Stimulated activated CD8-positive, alpha-beta memory T cell treated with anti-CD3 and anti-CD28 coated beads, Interleukin-12 subunit alpha, Interleukin-12 subunit beta, amount 100 ng/mL, for 24 hours (primary cell): ENCODE data around the gene DMXL1.
"Not testable (repeated sequence)": the region's sequence is repeated elsewhere in the genome, so short reads cannot be mapped to it uniquely, and the experiment has no call there.

Source experiments
- DNase-seq: peaks from one replicate; pipeline ENCODE4 v3.0.0-alpha.2; 2020; ENCODE audit errors: extremely low read depth

The DMXL1 gene

DNA sequence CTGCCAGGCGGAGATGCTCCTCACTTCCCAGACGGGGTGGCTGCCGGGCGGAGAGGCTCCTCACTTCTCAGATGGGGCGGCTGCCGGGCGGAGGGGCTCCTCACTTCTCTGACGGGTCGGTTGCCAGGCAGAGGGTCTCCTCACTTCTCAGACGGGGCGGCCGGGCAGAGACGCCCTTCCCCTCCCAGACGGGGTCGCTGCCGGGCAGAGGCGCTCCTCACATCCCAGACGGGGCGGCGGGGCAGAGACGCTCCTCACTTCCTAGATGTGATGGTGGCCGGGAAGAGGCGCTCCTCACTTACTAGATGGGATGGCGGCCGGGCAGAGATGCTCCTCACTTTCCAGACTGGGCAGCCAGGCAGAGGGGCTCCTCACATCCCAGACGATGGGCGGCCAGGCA is 51.6 kb downstream of the DMXL1 start:
- not testable (repeated sequence) for DNase-seq

GRCh38 chr5:119123280-119123679 is 52.4 kb downstream of the DMXL1 start:
- DNase-seq: no peak

- DNase-seq: no peak
Observed at GRCh38 chr5:119129770-119130169, 58.9 kb downstream of the DMXL1 start.

DNA sequence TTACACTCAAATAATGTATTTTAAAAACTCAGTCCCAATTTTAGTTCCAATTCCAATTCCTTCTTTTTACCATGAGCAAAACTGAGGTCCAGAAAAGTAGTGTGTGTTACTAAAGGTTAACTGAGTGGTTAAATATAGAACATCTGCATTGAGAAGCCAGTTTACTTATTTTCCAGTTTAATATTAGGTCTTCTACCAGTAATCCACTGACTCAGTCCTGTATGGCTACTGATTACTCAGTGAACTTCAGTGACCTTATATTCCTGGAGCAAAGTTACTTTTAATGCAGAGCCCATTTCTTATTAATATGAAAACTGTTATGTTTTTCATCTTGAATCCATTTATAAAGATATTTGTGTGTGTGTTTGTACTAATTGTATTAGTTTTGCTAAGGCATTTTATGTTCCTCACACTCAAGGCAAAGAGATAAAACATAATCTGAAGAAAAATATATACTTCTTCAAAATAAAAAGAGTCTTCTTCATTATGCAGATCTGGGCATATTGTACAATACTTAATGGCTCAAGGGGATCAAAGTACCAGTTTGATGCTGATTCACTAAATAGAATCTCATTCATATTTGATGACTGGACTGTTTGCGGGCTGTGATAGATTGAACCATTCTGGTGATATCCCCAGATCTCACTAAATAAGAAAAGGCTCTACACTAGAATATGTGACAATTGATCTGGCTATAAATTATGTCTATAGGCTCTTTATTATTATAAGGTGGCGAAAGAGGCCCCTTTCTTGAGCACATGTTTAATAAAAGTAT is 60.8 kb downstream of the DMXL1 start:
- no peak for DNase-seq

DNA sequence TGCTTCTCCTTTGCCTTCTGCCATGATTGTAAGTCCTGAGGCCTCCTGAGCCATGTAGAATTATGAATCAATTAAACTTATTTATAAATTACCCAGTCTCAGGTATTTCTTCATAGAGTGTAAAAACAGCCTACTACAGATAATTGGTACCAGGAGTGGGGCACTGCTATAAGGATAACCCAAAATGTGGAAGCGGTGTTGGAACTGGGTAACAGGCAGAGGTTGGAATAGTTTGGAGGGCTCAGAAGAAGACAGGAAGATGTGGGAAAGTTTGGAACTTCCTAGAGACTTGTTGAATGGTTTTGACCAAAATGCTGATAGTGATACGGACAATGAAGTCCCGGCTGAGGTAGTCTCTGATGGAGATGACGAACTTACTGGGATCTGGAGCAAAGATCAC is 64.9 kb downstream of the DMXL1 start:
- not testable (repeated sequence) for DNase-seq

- DNase-seq: no peak
Observed at GRCh38 chr5:119136666-119137318, 65.9 kb downstream of the DMXL1 start.

GRCh38 chr5:119153629-119154028 is 82.7 kb downstream of the DMXL1 start:
- DNase-seq: no peak

DNA sequence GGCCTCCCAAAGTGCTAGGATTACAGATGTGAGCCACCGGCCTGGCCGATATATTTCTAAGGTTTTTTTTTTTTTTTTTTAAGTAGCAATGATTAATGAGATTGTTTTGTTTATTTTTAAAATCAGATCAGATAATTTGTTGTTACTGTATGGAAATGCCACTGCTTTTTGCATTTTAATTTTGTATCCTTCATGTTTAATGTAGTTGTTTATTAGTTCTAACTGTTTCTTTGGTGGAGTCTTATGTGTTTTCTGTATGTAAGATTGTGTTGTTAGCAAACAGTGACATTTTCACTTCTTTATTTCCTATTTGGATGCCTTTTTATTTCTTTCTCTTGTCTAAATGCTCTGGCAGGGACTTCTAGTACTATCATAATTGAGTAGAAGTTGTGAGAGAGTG is 87.3 kb downstream of the DMXL1 start:
- no peak for DNase-seq

- DNase-seq: no peak
Observed at GRCh38 chr5:119161430-119161829, 90.5 kb downstream of the DMXL1 start.

DNA sequence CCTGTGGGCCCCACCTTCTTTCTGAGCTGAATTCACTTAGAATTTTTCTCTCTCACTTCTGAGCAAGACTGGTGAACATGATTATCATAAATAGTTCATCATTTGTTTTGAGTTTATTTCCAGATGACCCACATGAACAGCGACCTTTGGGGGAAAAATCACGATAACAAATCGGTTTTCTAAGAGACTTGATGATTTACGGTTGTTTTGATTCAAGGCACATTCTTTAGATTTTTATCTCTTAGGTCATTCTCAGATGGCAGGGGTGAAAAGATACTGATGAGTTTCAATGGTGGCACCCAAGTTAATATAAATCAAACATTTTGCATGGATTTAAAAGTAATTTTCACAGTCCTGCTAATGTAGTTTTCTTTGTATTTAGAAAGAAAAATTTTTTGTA is 95.1 kb downstream of the DMXL1 start:
- no peak for DNase-seq

DNA sequence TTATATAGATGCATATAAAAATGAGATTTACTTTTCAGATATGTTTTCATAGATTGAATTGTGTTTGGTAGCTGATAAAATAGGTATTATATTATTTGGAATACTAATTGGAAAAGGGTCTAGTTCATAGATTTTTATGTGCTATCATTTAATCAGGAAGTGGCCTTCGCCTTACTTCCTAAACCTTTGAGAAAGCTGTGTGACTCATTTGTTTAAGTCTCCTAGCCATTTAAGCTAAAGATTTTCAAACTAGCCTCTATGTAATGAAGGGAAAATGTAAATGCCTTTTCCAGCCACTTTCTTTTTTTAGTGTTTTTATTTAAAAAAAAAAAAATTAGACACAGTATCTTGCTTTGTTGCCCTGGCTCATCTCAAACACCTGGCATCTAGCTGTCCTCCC is 97.5 kb downstream of the DMXL1 start:
- no peak for DNase-seq

DNA sequence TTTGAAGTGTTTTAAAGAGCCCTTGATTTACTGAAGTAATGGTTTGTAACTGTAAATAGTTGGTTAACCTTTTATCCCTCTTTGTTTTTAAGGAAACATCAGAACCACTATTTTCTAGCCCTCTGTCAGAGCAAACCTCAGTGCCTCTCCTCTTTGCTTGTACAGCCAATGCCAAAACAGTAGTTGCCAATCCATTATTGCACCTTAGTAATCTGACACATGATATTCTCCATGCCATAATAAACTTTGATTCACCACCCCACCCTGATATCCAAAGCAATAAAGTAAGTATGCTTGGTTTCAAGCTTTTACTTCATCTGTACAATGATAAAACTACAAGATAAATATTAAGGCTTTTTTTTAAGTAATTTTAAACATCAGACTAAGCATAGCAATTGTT is 100.8 kb downstream of the DMXL1 start:
- DNase-seq: no peak

GRCh38 chr5:119174578-119175163 is 103.8 kb downstream of the DMXL1 start:
- DNase-seq: no peak

DNA sequence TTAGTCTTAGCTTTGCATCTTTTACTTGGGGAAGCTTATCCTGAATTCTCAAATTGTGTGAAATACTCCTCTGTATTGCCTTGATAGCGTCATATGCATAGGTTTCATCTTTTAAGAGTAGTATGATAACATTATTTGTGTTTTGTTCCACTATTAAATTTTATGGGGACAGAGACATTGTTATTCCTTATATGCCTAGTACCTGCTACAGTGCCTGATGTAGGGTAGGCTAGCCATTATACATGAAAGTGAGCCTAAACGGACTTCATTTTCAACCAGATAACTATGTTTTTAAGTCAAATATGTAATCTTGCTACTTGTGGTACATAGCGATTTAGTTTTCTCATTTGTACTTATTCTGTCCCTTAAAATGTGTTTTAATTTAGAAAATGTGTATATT is 105.9 kb downstream of the DMXL1 start:
- no peak for DNase-seq

GRCh38 chr5:119177226-119177625 is 106.3 kb downstream of the DMXL1 start:
- DNase-seq: no peak

DNA sequence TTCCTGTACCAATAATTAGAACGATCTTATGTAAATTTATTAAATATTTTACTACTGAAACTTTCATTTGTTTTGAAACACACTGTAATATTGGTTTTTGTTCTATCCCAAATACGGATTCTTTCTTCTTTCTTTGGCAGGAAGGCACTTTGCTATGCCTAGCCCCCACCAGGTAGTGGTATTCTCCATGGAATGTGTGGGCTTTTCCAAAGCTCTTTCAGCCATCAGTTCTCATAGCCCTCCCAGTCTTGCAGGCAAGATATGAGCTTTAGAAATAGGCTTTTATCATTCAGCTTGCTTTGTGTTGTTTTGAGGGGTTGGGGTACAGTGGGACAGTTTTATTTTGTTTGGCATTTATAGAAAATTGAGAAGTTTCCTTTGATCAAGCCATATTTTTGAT is 107.5 kb downstream of the DMXL1 start:
- no peak for DNase-seq

GRCh38 chr5:119179857-119180641 is 109.2 kb downstream of the DMXL1 start:
- DNase-seq: no peak

DNA sequence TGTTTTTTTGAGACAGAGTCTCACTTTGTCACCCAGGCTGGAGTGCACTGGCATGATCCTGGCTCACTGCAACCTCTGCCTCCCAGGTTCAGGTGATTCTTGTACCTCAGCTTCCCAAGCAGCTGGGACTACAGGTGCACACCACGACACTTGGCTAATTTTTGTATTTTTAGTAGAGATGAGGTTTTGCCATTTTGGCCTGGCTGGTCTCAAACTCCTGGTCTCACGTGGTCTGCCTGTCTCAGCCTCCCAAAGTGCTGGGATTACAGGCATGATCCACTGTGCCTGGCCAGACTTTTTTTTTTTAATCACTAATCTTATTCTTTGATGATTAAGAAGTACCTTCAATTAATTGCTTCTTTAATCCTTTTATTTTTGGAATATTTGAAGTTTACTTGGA is 114.6 kb downstream of the DMXL1 start:
- not testable (repeated sequence) for DNase-seq

GRCh38 chr5:119187776-119188529 is 117.1 kb downstream of the DMXL1 start:
- no peak for DNase-seq

GRCh38 chr5:119190470-119191095 is 119.7 kb downstream of the DMXL1 start:
- no peak for DNase-seq

GRCh38 chr5:119191944-119192343 is 121.1 kb downstream of the DMXL1 start:
- no peak for DNase-seq
